HepG2 (cell line): ENCODE results near the gene EREG. TPM values are rescaled to one million over a fixed set of nuclear protein-coding genes. Genes with fewer than 3 reads are reported as not detected.

Experiments
- ATAC-seq: fragments of 200-7000 bp; cut with Tn5 transposase; 3 replicates; pipeline ENCODE4 v1.9.1; 2020; ENCODE audit warnings: mild to moderate bottlenecking, moderate library complexity
- BruUV-seq: library from RNA; stranded (reverse); fragments of 400-500 nt; replicated peaks from 2 replicates; lab custom pipeline; 2021; lab: Mats Ljungman, UMichigan
- CTCF ChIA-PET: fragments of 300-600 bp; formaldehyde crosslinking; extraction: SDS; loops from one replicate; lab custom pipeline; 2021; ENCODE audit warnings: low total read pairs, inconsistent platforms, low intra/inter-chr PET ratio; lab: Yijun Ruan, JAX
- POLR2A ChIA-PET: fragments of 350-600 bp; sonication (Branson Sonifier 250); formaldehyde crosslinking; loops from one replicate; lab custom pipeline; 2020; ENCODE audit warnings: antibody characterized with exemption, inconsistent platforms; lab: Yijun Ruan, JAX
- DNase-seq: peaks from one replicate; pipeline ENCODE4 v3.0.0-alpha.2; 2015; ENCODE audit warnings: low spot score
- FAIRE-seq: peaks from 3 replicates; lab custom pipeline; 2011; peaks lifted over from hg19 to GRCh38; lab: Jason Lieb, UNC
- H2AFZ ChIP-seq: one replicate; pipeline ENCODE4 v1.6.1; 2011; ENCODE audit warnings: low read length, inconsistent platforms
- H3K27ac ChIP-seq: fragments of 300-600 bp; 3 replicates; pipeline ENCODE4 v1.8.0; 2011; ENCODE audit warnings: mixed run types, mild to moderate bottlenecking, mixed read lengths, low read length, inconsistent platforms; ENCODE audit not compliant: insufficient read depth; ENCODE audit errors: extremely low read length
- H3K27me3 ChIP-seq, 2 experiments: fragments of 200-600 bp in 1 of 2; 2 replicates in 1 of 2; 3 replicates in 1 of 2; pipeline versions ENCODE4 v1.6.0 to v1.8.0; 2011; ENCODE audit warnings: low read length in 2 of 2, mild to moderate bottlenecking in 2 of 2, moderate library complexity in 2 of 2, inconsistent platforms in 1 of 2; ENCODE audit not compliant: insufficient read depth in 2 of 2, control insufficient read depth in 1 of 2
- H3K36me3 ChIP-seq, 2 experiments: fragments of 200-600 bp in 1 of 2; replicated peaks in 1 of 2; 2 replicates in 1 of 2; 3 replicates in 1 of 2; pipeline versions ENCODE4 v1.5.1 to v1.8.0; 2011; ENCODE audit warnings: low read length in 2 of 2, inconsistent platforms in 1 of 2; ENCODE audit not compliant: insufficient read depth in 2 of 2, control insufficient read depth in 1 of 2
- H3K4me1 ChIP-seq: 2 replicates; pipeline ENCODE4 v1.5.1; 2012; ENCODE audit warnings: low read length, inconsistent platforms; ENCODE audit not compliant: insufficient read depth
- H3K4me2 ChIP-seq: 2 replicates; pipeline ENCODE4 v1.6.0; 2011; ENCODE audit warnings: low read depth, low read length, inconsistent platforms
- H3K4me3 ChIP-seq, 3 experiments: fragments of 200-600 bp in 1 of 3; sonication (generic), shearing (Covaris generic) in 1 of 3; replicated peaks in 1 of 3; 2 replicates each; pipeline ENCODE4 v1.5.1; 2011 to 2016; ENCODE audit warnings: low read length in 3 of 3, inconsistent platforms in 2 of 3, low read depth in 2 of 3, mild to moderate bottlenecking in 2 of 3, control low read depth in 1 of 3, mixed read lengths in 1 of 3; ENCODE audit not compliant: insufficient read depth in 1 of 3
- H3K79me2 ChIP-seq: one replicate; pipeline ENCODE4 v1.6.1; 2011; ENCODE audit warnings: low read length, inconsistent platforms; ENCODE audit not compliant: insufficient read depth
- H3K9ac ChIP-seq: 2 replicates; pipeline ENCODE4 v1.6.0; 2011; ENCODE audit warnings: mild to moderate bottlenecking, low read depth, low read length, inconsistent platforms; ENCODE audit not compliant: insufficient read depth
- H3K9me3 ChIP-seq: 2 replicates; pipeline ENCODE4 v1.5.1; 2012; ENCODE audit warnings: mild to moderate bottlenecking, low read length
- H4K20me1 ChIP-seq: 2 replicates; pipeline ENCODE4 v1.6.0; 2011; ENCODE audit warnings: inconsistent platforms, mild to moderate bottlenecking, low read length, moderate library complexity; ENCODE audit not compliant: insufficient read depth
- CTCF ChIP-seq: sonication (generic); formaldehyde crosslinking; IDR thresholded peaks from 2 replicates; pipeline ENCODE4 v1.5.0; 2020; ENCODE audit warnings: mild to moderate bottlenecking, missing genetic modification reagents, moderate library complexity
- ELF3 ChIP-seq: IDR thresholded peaks from 2 replicates; pipeline ENCODE4 v1.6.1; 2016; ENCODE audit warnings: missing genetic modification reagents, missing compliant biosample characterization
- HMG20A ChIP-seq: IDR thresholded peaks from 2 replicates; pipeline ENCODE4 v1.6.1; 2016; ENCODE audit warnings: borderline replicate concordance
- HNF4A ChIP-seq: sonication (generic); formaldehyde crosslinking; IDR thresholded peaks from 2 replicates; pipeline ENCODE4 v1.4.0; 2020; ENCODE audit warnings: missing genetic modification reagents
- KLF11 ChIP-seq: IDR thresholded peaks from 2 replicates; pipeline ENCODE4 v1.6.1; 2016; ENCODE audit warnings: missing compliant biosample characterization
- MXD1 ChIP-seq: sonication (generic); formaldehyde crosslinking; IDR thresholded peaks from 2 replicates; pipeline ENCODE4 v1.4.0; 2020; ENCODE audit warnings: mild to moderate bottlenecking, missing genetic modification reagents
- SALL1 ChIP-seq: sonication (generic); formaldehyde crosslinking; IDR thresholded peaks from 2 replicates; pipeline ENCODE4 v1.8.0; 2022; ENCODE audit warnings: mild to moderate bottlenecking, missing genetic modification reagents
- TMF1 ChIP-seq: sonication (generic); formaldehyde crosslinking; IDR thresholded peaks from 2 replicates; pipeline ENCODE4 v1.8.1; 2022; ENCODE audit warnings: low read depth, missing genetic modification reagents
- XBP1 ChIP-seq: sonication (generic); formaldehyde crosslinking; IDR thresholded peaks from 2 replicates; pipeline ENCODE4 v1.5.0; 2020; ENCODE audit warnings: missing genetic modification reagents
- ZBTB21 ChIP-seq: sonication (generic); formaldehyde crosslinking; IDR thresholded peaks from 2 replicates; pipeline ENCODE4 v1.4.0; 2020; ENCODE audit warnings: missing genetic modification reagents
- ZBTB7B ChIP-seq: sonication (generic); formaldehyde crosslinking; IDR thresholded peaks from 2 replicates; pipeline ENCODE4 v1.4.0; 2020; ENCODE audit warnings: missing genetic modification reagents
- ZNF501 ChIP-seq: sonication (generic); formaldehyde crosslinking; IDR thresholded peaks from 2 replicates; pipeline ENCODE4 v1.5.1; 2020; ENCODE audit warnings: mild to moderate bottlenecking, moderate library complexity, missing genetic modification reagents
- ZNF660 ChIP-seq: sonication (generic); formaldehyde crosslinking; IDR thresholded peaks from 2 replicates; pipeline ENCODE4 v1.5.1; 2020; ENCODE audit warnings: mild to moderate bottlenecking, low read depth, missing genetic modification reagents, borderline replicate concordance
- ZSCAN9 ChIP-seq: IDR thresholded peaks from 2 replicates; pipeline ENCODE4 v1.6.1; 2016; ENCODE audit warnings: borderline replicate concordance
- in situ Hi-C: cut with HindIII; loops from 2 replicates; pipeline ENCODE4 v1.10.0; 2017; ENCODE audit warnings: low pct_unique_long_range_greater_than_20kb; ENCODE audit not compliant: extremely low pct_ligation_motif_present
- intact Hi-C: fragments of 100-400 bp; cut with micrococcal nuclease; formaldehyde crosslinking; loops from one replicate; pipeline ENCODE4 v1.10.0; 2022; ENCODE audit not compliant: unreplicated experiment
- polyA plus RNA-seq, 8 experiments: library from polyadenylated mRNA; depleted of rRNA in 3 of 8; stranded (reverse) in 7 of 8; unstranded in 1 of 8; fragments of >200 nt; fragmentation: Illumina TruSeq in 4 of 8; extraction: Trizol in 4 of 8; gene quantifications; 2 replicates each; pipeline versions ENCODE4 v1.2.1 to v1.2.3, GENCODE V29; 2011 to 2016; ENCODE audit warnings: low read depth in 4 of 8, missing spikeins in 1 of 8, mixed read lengths in 1 of 8; ENCODE audit not compliant: insufficient read depth in 1 of 8
- total RNA-seq, 5 experiments: library from RNA; depleted of rRNA; stranded (reverse); fragments of >200 nt; fragmentation: Illumina TruSeq; extraction: Trizol; gene quantifications; 2 replicates each; pipeline ENCODE4 v1.2.3, GENCODE V29; 2016; ENCODE audit warnings: low read depth in 1 of 5

EREG gene
- total and polyA plus RNA-seq, 2 of the 13 experiments (the other 11 are each of a cell fraction or from before 2014, with no cell fraction given) = 0.11 to 0.13 TPM

GRCh38 chr4:74391346-74391745, 26.4 kb downstream of the EREG start:
- H3K9ac ChIP-seq = no peak overlapping the region
- no peaks in the 10 kb centered on the region for H3K4me1 ChIP-seq
- no peak for TF ChIP-seq HNF4A (CRISPR knock-in tag)
- TF ChIP-seq KLF11 (CRISPR knock-in tag) = no peak
- no peak for TF ChIP-seq ZBTB7B
- no peak for TF ChIP-seq SALL1 (CRISPR knock-in tag)
- TF ChIP-seq ELF3 (CRISPR knock-in tag) = no peak
- TF ChIP-seq HMG20A (CRISPR knock-in tag) = no peak
- TF ChIP-seq ZNF660 (CRISPR knock-in tag) = no peak
- TF ChIP-seq TMF1 (CRISPR knock-in tag) = no peak
- TF ChIP-seq XBP1 (CRISPR knock-in tag) = no peak
- no peak for TF ChIP-seq CTCF
- no peak for TF ChIP-seq MXD1 (CRISPR knock-in tag)
- TF ChIP-seq ZBTB21 (CRISPR knock-in tag) = no peak
- no peak for TF ChIP-seq ZNF501 (CRISPR knock-in tag)
- no peak for TF ChIP-seq ZSCAN9 (CRISPR knock-in tag)
- no peaks in the 10 kb centered on the region for H3K79me2 ChIP-seq
- intact Hi-C loops = no loop called here
- ChIA-PET POLR2A (no interaction called here), CTCF (no interaction called here)
- H3K27me3 ChIP-seq = no peaks in the 10 kb centered on the region
- in situ Hi-C loops = no loop called here
- FAIRE-seq (no peak), DNase-seq (no peak), ATAC-seq (no peak)
- H3K4me3 ChIP-seq = no peak overlapping the region
- H3K9me3 ChIP-seq = no peaks in the 10 kb centered on the region
- no peak overlapping the region for H3K27ac ChIP-seq
- H3K4me2 ChIP-seq = no peak overlapping the region
- H4K20me1 ChIP-seq = no peaks in the 10 kb centered on the region
- BruUV-seq = no TSS peak
- no peak overlapping the region for H2AFZ ChIP-seq
- H3K36me3 ChIP-seq = no peaks in the 10 kb centered on the region
